Measurements from ENCODE around the gene TEF.

Gene TEF

GRCh38 chr22:41377846-41378245, 3.9 kb upstream of the TEF start:
- Histone ChIP-seq H3K27ac (ENCODE audit: insufficient read depth, low read length, poor library complexity, severe bottlenecking) (no peak overlapping the region), H3K9me3 (ENCODE audit: control insufficient read depth, low read length) (no peaks in the 10 kb centered on the region), H3K36me3 (ENCODE audit: control insufficient read depth, insufficient read depth, low read length) (no peaks in the 10 kb centered on the region), H3K27me3 (replicated peaks; ENCODE audit: control insufficient read depth, insufficient read depth, low read length, poor library complexity, severe bottlenecking) (no peaks in the 10 kb centered on the region), H3K4me3 (ENCODE audit: insufficient read depth, low read depth, low read length, poor library complexity, severe bottlenecking) (no peak overlapping the region), H3K4me1 (ENCODE audit: control insufficient read depth, insufficient read depth, low read length, poor library complexity, severe bottlenecking) (peaks cover 9% of the 10 kb centered on the region)
- DNase-seq = no peak

- no peak for DNase-seq
Observed at GRCh38 chr22:41380993-41381328, 781 bp upstream of the TEF start.

GRCh38 chr22:41382098-41382578, 396 bp downstream of the TEF start:
- H3K27me3 ChIP-seq (replicated peaks; ENCODE audit: control insufficient read depth, insufficient read depth, low read length, poor library complexity, severe bottlenecking) = no peaks in the 10 kb centered on the region
- DNase-seq = peak; percentile 41 to 62 (median 50)
- H3K4me3 ChIP-seq (ENCODE audit: insufficient read depth, low read depth, low read length, poor library complexity, severe bottlenecking) = peak overlapping the region; percentile 80

More at GRCh38 chr22:41380993-41381328, 781 bp upstream of the TEF start:
- no peaks in the 10 kb centered on the region for H3K36me3 ChIP-seq (ENCODE audit: control insufficient read depth, insufficient read depth, low read length)
- H3K27me3 ChIP-seq (replicated peaks; ENCODE audit: control insufficient read depth, insufficient read depth, low read length, poor library complexity, severe bottlenecking) = no peaks in the 10 kb centered on the region
- H3K4me1 ChIP-seq (ENCODE audit: control insufficient read depth, insufficient read depth, low read length, poor library complexity, severe bottlenecking) = peaks cover 10% of the 10 kb centered on the region
- peak overlapping the region; percentile 89 for H3K27ac ChIP-seq (ENCODE audit: insufficient read depth, low read length, poor library complexity, severe bottlenecking)
- H3K9me3 ChIP-seq (ENCODE audit: control insufficient read depth, low read length) = no peaks in the 10 kb centered on the region
- H3K4me3 ChIP-seq (ENCODE audit: insufficient read depth, low read depth, low read length, poor library complexity, severe bottlenecking) = peak overlapping the region; percentile 44

GRCh38 chr22:41382610-41383009, 868 bp downstream of the TEF start:
- H3K4me1 ChIP-seq (ENCODE audit: control insufficient read depth, insufficient read depth, low read length, poor library complexity, severe bottlenecking) = peaks cover 10% of the 10 kb centered on the region
- no peaks in the 10 kb centered on the region for H3K36me3 ChIP-seq (ENCODE audit: control insufficient read depth, insufficient read depth, low read length)
- no peaks in the 10 kb centered on the region for H3K27me3 ChIP-seq (replicated peaks; ENCODE audit: control insufficient read depth, insufficient read depth, low read length, poor library complexity, severe bottlenecking)
- DNase-seq = no peak
- H3K4me3 ChIP-seq (ENCODE audit: insufficient read depth, low read depth, low read length, poor library complexity, severe bottlenecking) = peak overlapping the region; percentile 80
- peak overlapping the region; percentile 89 for H3K27ac ChIP-seq (ENCODE audit: insufficient read depth, low read length, poor library complexity, severe bottlenecking)
- H3K9me3 ChIP-seq (ENCODE audit: control insufficient read depth, low read length) = no peaks in the 10 kb centered on the region

More at GRCh38 chr22:41382098-41382578, 396 bp downstream of the TEF start:
- no peaks in the 10 kb centered on the region for H3K36me3 ChIP-seq (ENCODE audit: control insufficient read depth, insufficient read depth, low read length)
- peak overlapping the region; percentile 89 for H3K27ac ChIP-seq (ENCODE audit: insufficient read depth, low read length, poor library complexity, severe bottlenecking)
- peaks cover 10% of the 10 kb centered on the region for H3K4me1 ChIP-seq (ENCODE audit: control insufficient read depth, insufficient read depth, low read length, poor library complexity, severe bottlenecking)
- no peaks in the 10 kb centered on the region for H3K9me3 ChIP-seq (ENCODE audit: control insufficient read depth, low read length)

GRCh38 chr22:41383085-41383484, 1.3 kb downstream of the TEF start:
- no peaks in the 10 kb centered on the region for H3K9me3 ChIP-seq (ENCODE audit: control insufficient read depth, low read length)
- DNase-seq = no peak
- no peak overlapping the region for H3K4me3 ChIP-seq (ENCODE audit: insufficient read depth, low read depth, low read length, poor library complexity, severe bottlenecking)
- H3K4me1 ChIP-seq (ENCODE audit: control insufficient read depth, insufficient read depth, low read length, poor library complexity, severe bottlenecking) = peaks cover 10% of the 10 kb centered on the region
- no peak overlapping the region for H3K27ac ChIP-seq (ENCODE audit: insufficient read depth, low read length, poor library complexity, severe bottlenecking)
- peaks cover 1% of the 10 kb centered on the region for H3K36me3 ChIP-seq (ENCODE audit: control insufficient read depth, insufficient read depth, low read length)
- no peaks in the 10 kb centered on the region for H3K27me3 ChIP-seq (replicated peaks; ENCODE audit: control insufficient read depth, insufficient read depth, low read length, poor library complexity, severe bottlenecking)

GRCh38 chr22:41384128-41384527, 2.4 kb downstream of the TEF start:
- H3K36me3 ChIP-seq (ENCODE audit: control insufficient read depth, insufficient read depth, low read length) = peaks cover 8% of the 10 kb centered on the region
- no peak for DNase-seq
- H3K27me3 ChIP-seq (replicated peaks; ENCODE audit: control insufficient read depth, insufficient read depth, low read length, poor library complexity, severe bottlenecking) = no peaks in the 10 kb centered on the region
- peaks cover 10% of the 10 kb centered on the region for H3K4me1 ChIP-seq (ENCODE audit: control insufficient read depth, insufficient read depth, low read length, poor library complexity, severe bottlenecking)
- no peak overlapping the region for H3K4me3 ChIP-seq (ENCODE audit: insufficient read depth, low read depth, low read length, poor library complexity, severe bottlenecking)
- no peak overlapping the region for H3K27ac ChIP-seq (ENCODE audit: insufficient read depth, low read length, poor library complexity, severe bottlenecking)
- no peaks in the 10 kb centered on the region for H3K9me3 ChIP-seq (ENCODE audit: control insufficient read depth, low read length)

- no peaks in the 10 kb centered on the region for H3K27me3 ChIP-seq (replicated peaks; ENCODE audit: control insufficient read depth, insufficient read depth, low read length, poor library complexity, severe bottlenecking)
- H3K27ac ChIP-seq (ENCODE audit: insufficient read depth, low read length, poor library complexity, severe bottlenecking) = no peak overlapping the region
- no peak for DNase-seq
- peaks cover 6% of the 10 kb centered on the region for H3K4me1 ChIP-seq (ENCODE audit: control insufficient read depth, insufficient read depth, low read length, poor library complexity, severe bottlenecking)
- no peak overlapping the region for H3K4me3 ChIP-seq (ENCODE audit: insufficient read depth, low read depth, low read length, poor library complexity, severe bottlenecking)
- peaks cover 12% of the 10 kb centered on the region for H3K36me3 ChIP-seq (ENCODE audit: control insufficient read depth, insufficient read depth, low read length)
- H3K9me3 ChIP-seq (ENCODE audit: control insufficient read depth, low read length) = no peaks in the 10 kb centered on the region
Observed at GRCh38 chr22:41387341-41387740, 5.6 kb downstream of the TEF start.

- no peak overlapping the region for H3K27ac ChIP-seq (ENCODE audit: insufficient read depth, low read length, poor library complexity, severe bottlenecking)
- no peaks in the 10 kb centered on the region for H3K9me3 ChIP-seq (ENCODE audit: control insufficient read depth, low read length)
- H3K36me3 ChIP-seq (ENCODE audit: control insufficient read depth, insufficient read depth, low read length) = peaks cover 41% of the 10 kb centered on the region
- no peaks in the 10 kb centered on the region for H3K4me1 ChIP-seq (ENCODE audit: control insufficient read depth, insufficient read depth, low read length, poor library complexity, severe bottlenecking)
- DNase-seq = no peak
- no peak overlapping the region for H3K4me3 ChIP-seq (ENCODE audit: insufficient read depth, low read depth, low read length, poor library complexity, severe bottlenecking)
- H3K27me3 ChIP-seq (replicated peaks; ENCODE audit: control insufficient read depth, insufficient read depth, low read length, poor library complexity, severe bottlenecking) = no peaks in the 10 kb centered on the region
Observed at GRCh38 chr22:41394012-41394356, 12.2 kb downstream of the TEF start.

GRCh38 chr22:41395531-41396240, 13.9 kb downstream of the TEF start:
- H3K9me3 ChIP-seq (ENCODE audit: control insufficient read depth, low read length) = no peaks in the 10 kb centered on the region
- no peak for DNase-seq
- no peak overlapping the region for H3K27ac ChIP-seq (ENCODE audit: insufficient read depth, low read length, poor library complexity, severe bottlenecking)
- H3K4me3 ChIP-seq (ENCODE audit: insufficient read depth, low read depth, low read length, poor library complexity, severe bottlenecking) = no peak overlapping the region
- no peaks in the 10 kb centered on the region for H3K27me3 ChIP-seq (replicated peaks; ENCODE audit: control insufficient read depth, insufficient read depth, low read length, poor library complexity, severe bottlenecking)
- H3K4me1 ChIP-seq (ENCODE audit: control insufficient read depth, insufficient read depth, low read length, poor library complexity, severe bottlenecking) = no peaks in the 10 kb centered on the region
- peaks cover 41% of the 10 kb centered on the region for H3K36me3 ChIP-seq (ENCODE audit: control insufficient read depth, insufficient read depth, low read length)

- Histone ChIP-seq H3K4me3 (ENCODE audit: insufficient read depth, low read depth, low read length, poor library complexity, severe bottlenecking) (no peak overlapping the region), H3K27ac (ENCODE audit: insufficient read depth, low read length, poor library complexity, severe bottlenecking) (no peak overlapping the region), H3K4me1 (ENCODE audit: control insufficient read depth, insufficient read depth, low read length, poor library complexity, severe bottlenecking) (no peaks in the 10 kb centered on the region), H3K27me3 (replicated peaks; ENCODE audit: control insufficient read depth, insufficient read depth, low read length, poor library complexity, severe bottlenecking) (no peaks in the 10 kb centered on the region), H3K9me3 (ENCODE audit: control insufficient read depth, low read length) (no peaks in the 10 kb centered on the region), H3K36me3 (ENCODE audit: control insufficient read depth, insufficient read depth, low read length) (peaks cover 37% of the 10 kb centered on the region)
- no peak for DNase-seq
Observed at GRCh38 chr22:41397143-41397811, 15.5 kb downstream of the TEF start.

Measured in effector memory CD4-positive, alpha-beta T cell (primary cell).